K562 (cell line): ENCODE measurements around the gene TCEA3.

ENCODE experiments used
- FOXK2 ChIP-seq, 2 experiments: fragments of 450-650 bp; IDR thresholded peaks in 1 of 2; conservative IDR thresholded peaks in 1 of 2; 2 replicates each; pipeline ENCODE4 v1.6.1; 2016; ENCODE audit warnings: low read depth in 2 of 2, mild to moderate bottlenecking in 1 of 2
- MAFF ChIP-seq: IDR thresholded peaks from 2 replicates; pipeline ENCODE4 v1.6.1; 2012; ENCODE audit warnings: low read length, improper control_type of control experiment
- PRDM10 ChIP-seq: fragments of 450-650 bp; IDR thresholded peaks from 2 replicates; pipeline ENCODE4 v1.6.1; 2018; ENCODE audit not compliant: partially characterized antibody
- TCF7L2 ChIP-seq: fragments of 150-350 bp; IDR thresholded peaks from 2 replicates; pipeline ENCODE4 v1.6.1; 2016; ENCODE audit warnings: low read depth, mild to moderate bottlenecking, low read length, moderate library complexity
- YBX1 ChIP-seq: fragments of 450-650 bp; IDR thresholded peaks from 2 replicates; pipeline ENCODE4 v1.7.1; 2016; ENCODE audit warnings: mild to moderate bottlenecking
- YY1 ChIP-seq, 3 experiments: IDR thresholded peaks; 2 replicates each; pipeline ENCODE4 v1.6.1; 2011; ENCODE audit warnings: low read length in 2 of 3, mild to moderate bottlenecking in 2 of 3, moderate library complexity in 2 of 3, borderline replicate concordance in 1 of 3, control low read depth in 1 of 3, low read depth in 1 of 3; ENCODE audit not compliant: insufficient read depth in 3 of 3, insufficient replicate concordance in 2 of 3, control insufficient read depth in 1 of 3, insufficient read length in 1 of 3; ENCODE audit errors: extremely low read depth in 1 of 3
- TF ChIP-seq, protein P1 (sequence below): fragments of 250-450 bp; sonication (Bioruptor Pico); IDR thresholded peaks from 2 replicates; pipeline ENCODE4 v1.8.0; 2022; ENCODE audit warnings: moderate library complexity, mild to moderate bottlenecking, inconsistent platforms
- TF ChIP-seq, protein P2 (sequence below), 3 experiments: IDR thresholded peaks in 2 of 3; conservative IDR thresholded peaks in 1 of 3; 2 replicates each; pipeline ENCODE4 v1.5.1; 2011 to 2012; ENCODE audit warnings: low read length in 3 of 3, mild to moderate bottlenecking in 3 of 3, control low read depth in 2 of 3, improper control_type of control experiment in 1 of 3, inconsistent platforms in 1 of 3, low read depth in 1 of 3, mixed read lengths in 1 of 3, moderate library complexity in 1 of 3; ENCODE audit not compliant: insufficient read depth in 2 of 3

DNA sequence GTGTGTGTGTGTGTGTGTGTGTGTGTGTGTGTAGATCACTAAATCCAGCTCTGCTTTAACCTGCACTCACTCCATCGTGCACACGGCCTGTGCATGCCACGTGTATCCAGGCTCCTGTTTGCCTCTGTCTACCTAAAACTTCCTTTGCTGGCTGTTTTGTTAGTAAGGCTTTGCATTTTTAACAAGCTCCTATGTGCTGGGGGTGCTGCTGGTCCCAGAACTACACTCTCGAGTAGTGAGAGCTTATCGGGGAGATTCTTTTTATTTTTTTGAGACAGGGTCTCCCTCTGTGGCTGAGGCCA, 596 bp upstream of the TCEA3 start:
- no peak for TF ChIP-seq TCF7L2
- TF ChIP-seq, protein P1, sequence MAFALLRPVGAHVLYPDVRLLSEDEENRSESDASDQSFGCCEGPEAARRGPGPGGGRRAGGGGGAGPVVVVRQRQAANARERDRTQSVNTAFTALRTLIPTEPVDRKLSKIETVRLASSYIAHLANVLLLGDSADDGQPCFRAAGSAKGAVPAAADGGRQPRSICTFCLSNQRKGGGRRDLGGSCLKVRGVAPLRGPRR = no peak
- no peak for TF ChIP-seq FOXK2 (conservative IDR thresholded peaks at IDR 0.05 in 1 of 2, IDR thresholded peaks at IDR 0.05 in 1 of 2; ENCODE audit: low read depth in 2 of 2)
- TF ChIP-seq YY1 (IDR thresholded peaks at IDR 0.05; ENCODE audit: borderline replicate concordance in 1 of 3, control insufficient read depth in 1 of 3, extremely low read depth in 1 of 3, insufficient read depth in 3 of 3, insufficient read length in 1 of 3, insufficient replicate concordance in 2 of 3, low read depth in 1 of 3, low read length in 2 of 3) = no peak
- TF ChIP-seq PRDM10 = no peak
- no peak for TF ChIP-seq YBX1
- TF ChIP-seq, protein P2, sequence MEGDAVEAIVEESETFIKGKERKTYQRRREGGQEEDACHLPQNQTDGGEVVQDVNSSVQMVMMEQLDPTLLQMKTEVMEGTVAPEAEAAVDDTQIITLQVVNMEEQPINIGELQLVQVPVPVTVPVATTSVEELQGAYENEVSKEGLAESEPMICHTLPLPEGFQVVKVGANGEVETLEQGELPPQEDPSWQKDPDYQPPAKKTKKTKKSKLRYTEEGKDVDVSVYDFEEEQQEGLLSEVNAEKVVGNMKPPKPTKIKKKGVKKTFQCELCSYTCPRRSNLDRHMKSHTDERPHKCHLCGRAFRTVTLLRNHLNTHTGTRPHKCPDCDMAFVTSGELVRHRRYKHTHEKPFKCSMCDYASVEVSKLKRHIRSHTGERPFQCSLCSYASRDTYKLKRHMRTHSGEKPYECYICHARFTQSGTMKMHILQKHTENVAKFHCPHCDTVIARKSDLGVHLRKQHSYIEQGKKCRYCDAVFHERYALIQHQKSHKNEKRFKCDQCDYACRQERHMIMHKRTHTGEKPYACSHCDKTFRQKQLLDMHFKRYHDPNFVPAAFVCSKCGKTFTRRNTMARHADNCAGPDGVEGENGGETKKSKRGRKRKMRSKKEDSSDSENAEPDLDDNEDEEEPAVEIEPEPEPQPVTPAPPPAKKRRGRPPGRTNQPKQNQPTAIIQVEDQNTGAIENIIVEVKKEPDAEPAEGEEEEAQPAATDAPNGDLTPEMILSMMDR (IDR thresholded peaks at IDR 0.05 in 2 of 3, conservative IDR thresholded peaks at IDR 0.05 in 1 of 3; ENCODE audit: insufficient read depth in 2 of 3, low read depth in 1 of 3, low read length in 3 of 3) = no peak
- TF ChIP-seq MAFF = no peak
